OCI-LY1 (cell line): Measurements from ENCODE around the gene TMEM220.

Experiments used
- H2AFZ ChIP-seq: fragments of 200-600 bp; sonication (generic), shearing (Covaris generic); 2 replicates; pipeline ENCODE4 v1.6.0; 2014; ENCODE audit warnings: antibody characterized with exemption, mild to moderate bottlenecking, low read length
- H3F3A ChIP-seq: fragments of 200-600 bp; sonication (generic), shearing (Covaris generic); 2 replicates; pipeline ENCODE4 v1.6.0; 2014; ENCODE audit warnings: mild to moderate bottlenecking, antibody characterized with exemption, low read length, moderate library complexity; ENCODE audit not compliant: insufficient read depth
- H3K27ac ChIP-seq: fragments of 200-600 bp; sonication (generic); 2 replicates; pipeline ENCODE4 v1.5.1; 2014; ENCODE audit warnings: low read length, mixed run types, mild to moderate bottlenecking, low read depth; ENCODE audit not compliant: poor library complexity, severe bottlenecking
- H3K27me3 ChIP-seq: fragments of 200-600 bp; sonication (generic); 2 replicates; pipeline ENCODE4 v1.6.0; 2014; ENCODE audit warnings: antibody characterized with exemption, mild to moderate bottlenecking, low read length, moderate library complexity; ENCODE audit not compliant: insufficient read depth
- H3K36me3 ChIP-seq: fragments of 200-600 bp; sonication (generic); 2 replicates; pipeline ENCODE4 v1.6.1; 2014; ENCODE audit warnings: mild to moderate bottlenecking, antibody characterized with exemption, low read length, moderate library complexity, mixed read lengths; ENCODE audit not compliant: insufficient read depth
- H3K4me1 ChIP-seq: fragments of 200-600 bp; sonication (generic); 2 replicates; pipeline ENCODE4 v1.5.1; 2014; ENCODE audit warnings: mild to moderate bottlenecking, low read length, moderate library complexity; ENCODE audit not compliant: insufficient read depth, severe bottlenecking
- H3K4me2 ChIP-seq: fragments of 200-600 bp; sonication (generic), shearing (Covaris generic); 2 replicates; pipeline ENCODE4 v1.6.1; 2014; ENCODE audit warnings: low read length
- H3K4me3 ChIP-seq: fragments of 200-600 bp; sonication (generic); 2 replicates; pipeline ENCODE4 v1.5.1; 2014; ENCODE audit warnings: low read length, low read depth, mild to moderate bottlenecking, mixed read lengths; ENCODE audit not compliant: poor library complexity, severe bottlenecking
- H3K79me2 ChIP-seq: fragments of 200-600 bp; shearing (Covaris generic); 2 replicates; pipeline ENCODE4 v1.6.1; 2016; ENCODE audit warnings: mixed run types, low read length, mixed read lengths; ENCODE audit not compliant: insufficient read depth
- H3K9ac ChIP-seq: fragments of 200-600 bp; sonication (generic), shearing (Covaris generic); 2 replicates; pipeline ENCODE4 v1.6.1; 2014; ENCODE audit warnings: mild to moderate bottlenecking, low read length, mixed read lengths
- H3K9me2 ChIP-seq: fragments of 200-600 bp; sonication (generic), shearing (Covaris generic); 2 replicates; pipeline ENCODE4 v1.6.1; 2014; ENCODE audit warnings: low read depth, mild to moderate bottlenecking, low read length, mixed read lengths
- H3K9me3 ChIP-seq: fragments of 200-600 bp; shearing (Covaris generic); 2 replicates; pipeline ENCODE4 v1.6.1; 2014; ENCODE audit warnings: low read length, mixed read lengths
- H4K20me1 ChIP-seq: fragments of 200-600 bp; sonication (generic), shearing (Covaris generic); 2 replicates; pipeline ENCODE4 v1.6.0; 2016; ENCODE audit warnings: mild to moderate bottlenecking, low read length; ENCODE audit not compliant: insufficient read depth
- EZH2 ChIP-seq: fragments of 200-600 bp; sonication (generic), shearing (Covaris generic); IDR thresholded peaks from 2 replicates; pipeline ENCODE4 v1.8.0; 2017; ENCODE audit warnings: borderline replicate concordance, mixed run types, mild to moderate bottlenecking, antibody characterized with exemption, low read length, moderate library complexity, mixed read lengths
- TF ChIP-seq, protein P1 (sequence below): fragments of 200-600 bp; sonication (generic), shearing (Covaris generic); IDR thresholded peaks from 2 replicates; pipeline ENCODE4 v1.5.1; 2017; ENCODE audit warnings: mild to moderate bottlenecking, antibody characterized with exemption, low read length, moderate library complexity, mixed read lengths

Gene TMEM220

DNA sequence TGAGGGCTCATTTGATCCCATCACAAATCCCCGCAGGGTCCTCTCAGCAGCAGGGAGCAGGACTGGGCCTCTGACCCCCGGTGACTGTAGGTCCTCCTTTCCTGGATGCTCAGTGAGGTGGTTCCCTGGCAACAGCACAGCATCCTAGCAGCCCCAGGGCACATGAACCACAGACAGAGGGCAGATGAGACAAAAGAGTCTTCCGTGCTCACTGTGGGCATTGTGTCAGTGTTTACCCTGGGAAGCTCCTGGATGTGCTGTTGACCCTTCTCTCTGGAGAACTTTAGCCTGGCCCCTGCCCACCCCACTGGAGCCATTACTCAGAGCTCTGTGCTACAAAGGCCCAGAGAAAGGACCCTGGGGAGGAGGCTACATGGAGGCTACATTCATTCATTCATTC is 21.7 kb upstream of the TMEM220 start:
- Histone ChIP-seq H3K9ac (no peak overlapping the region), H2AFZ (no peak overlapping the region), H3K79me2 (no peaks in the 10 kb centered on the region), H3K27ac (no peak overlapping the region), H3K9me3 (no peaks in the 10 kb centered on the region), H3K4me3 (no peak overlapping the region), H3K27me3 (0 out of 2 replicates have a peak, but pooled peaks cover 2% of the 10 kb centered on the region), H3K9me2 (no peaks in the 10 kb centered on the region), H3K4me2 (no peak overlapping the region), H3K4me1 (no peaks in the 10 kb centered on the region), H3K36me3 (no peaks in the 10 kb centered on the region), H4K20me1 (no peaks in the 10 kb centered on the region), H3F3A (no peaks in the 10 kb centered on the region)
- TF ChIP-seq, protein P1, sequence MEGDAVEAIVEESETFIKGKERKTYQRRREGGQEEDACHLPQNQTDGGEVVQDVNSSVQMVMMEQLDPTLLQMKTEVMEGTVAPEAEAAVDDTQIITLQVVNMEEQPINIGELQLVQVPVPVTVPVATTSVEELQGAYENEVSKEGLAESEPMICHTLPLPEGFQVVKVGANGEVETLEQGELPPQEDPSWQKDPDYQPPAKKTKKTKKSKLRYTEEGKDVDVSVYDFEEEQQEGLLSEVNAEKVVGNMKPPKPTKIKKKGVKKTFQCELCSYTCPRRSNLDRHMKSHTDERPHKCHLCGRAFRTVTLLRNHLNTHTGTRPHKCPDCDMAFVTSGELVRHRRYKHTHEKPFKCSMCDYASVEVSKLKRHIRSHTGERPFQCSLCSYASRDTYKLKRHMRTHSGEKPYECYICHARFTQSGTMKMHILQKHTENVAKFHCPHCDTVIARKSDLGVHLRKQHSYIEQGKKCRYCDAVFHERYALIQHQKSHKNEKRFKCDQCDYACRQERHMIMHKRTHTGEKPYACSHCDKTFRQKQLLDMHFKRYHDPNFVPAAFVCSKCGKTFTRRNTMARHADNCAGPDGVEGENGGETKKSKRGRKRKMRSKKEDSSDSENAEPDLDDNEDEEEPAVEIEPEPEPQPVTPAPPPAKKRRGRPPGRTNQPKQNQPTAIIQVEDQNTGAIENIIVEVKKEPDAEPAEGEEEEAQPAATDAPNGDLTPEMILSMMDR: no peak
- no peak for TF ChIP-seq EZH2

GRCh38 chr17:10750210-10750609 is 20.4 kb upstream of the TMEM220 start:
- Histone ChIP-seq H3F3A (no peaks in the 10 kb centered on the region), H3K27ac (no peak overlapping the region), H4K20me1 (no peaks in the 10 kb centered on the region), H3K9ac (no peak overlapping the region), H3K36me3 (no peaks in the 10 kb centered on the region), H3K9me3 (no peaks in the 10 kb centered on the region), H3K4me1 (no peaks in the 10 kb centered on the region), H3K27me3 (no peaks in the 10 kb centered on the region), H2AFZ (no peak overlapping the region), H3K4me2 (no peak overlapping the region), H3K4me3 (no peak overlapping the region), H3K9me2 (no peaks in the 10 kb centered on the region), H3K79me2 (no peaks in the 10 kb centered on the region)
- no peak for TF ChIP-seq EZH2
- TF ChIP-seq, protein P1: no peak

GRCh38 chr17:10748531-10749181 is 18.8 kb upstream of the TMEM220 start:
- H3K9ac ChIP-seq: no peak overlapping the region
- no peaks in the 10 kb centered on the region for H3F3A ChIP-seq
- no peak overlapping the region for H3K4me3 ChIP-seq
- TF ChIP-seq EZH2: no peak
- TF ChIP-seq, protein P1: no peak
- H3K4me2 ChIP-seq: no peak overlapping the region
- H3K27me3 ChIP-seq: no peaks in the 10 kb centered on the region
- no peaks in the 10 kb centered on the region for H3K4me1 ChIP-seq
- no peaks in the 10 kb centered on the region for H3K9me3 ChIP-seq
- no peaks in the 10 kb centered on the region for H3K36me3 ChIP-seq
- H3K27ac ChIP-seq: no peak overlapping the region
- H3K79me2 ChIP-seq: no peaks in the 10 kb centered on the region
- no peaks in the 10 kb centered on the region for H4K20me1 ChIP-seq
- H3K9me2 ChIP-seq: no peaks in the 10 kb centered on the region
- H2AFZ ChIP-seq: no peak overlapping the region
